Liver (tissue), 9 donors: ENCODE measurements around the gene UNC93A. TPM values are rescaled to one million over a fixed set of nuclear protein-coding genes. Genes with fewer than 3 reads are reported as not detected.
A peak's percentile ranks its signal among the peaks of the same experiment; 100 is the strongest.

Experiments
- DNase-seq: peaks from one replicate; pipeline ENCODE4 v3.0.0-alpha.2; 2017; ENCODE audit warnings: low spot score
- H3K27ac ChIP-seq, 2 donors: one replicate each; pipeline ENCODE4 v1.7.0; 2013; ENCODE audit warnings: inconsistent platforms in 2 of 2, low read length in 2 of 2, control low read depth in 1 of 2, low read depth in 1 of 2, mild to moderate bottlenecking in 1 of 2
- H3K27me3 ChIP-seq, 4 donors: one replicate each; pipeline versions ENCODE4 v1.6.1 to v1.7.0; 2013; ENCODE audit warnings: low read length in 3 of 4, inconsistent platforms in 1 of 4, mild to moderate bottlenecking in 1 of 4, moderate library complexity in 1 of 4; ENCODE audit not compliant: control insufficient read depth in 4 of 4, insufficient read depth in 4 of 4
- H3K36me3 ChIP-seq, 4 donors: one replicate each; pipeline versions ENCODE4 v1.6.1 to v1.7.0; 2013; ENCODE audit warnings: low read length in 3 of 4, mild to moderate bottlenecking in 3 of 4, low read depth in 1 of 4, moderate library complexity in 1 of 4; ENCODE audit not compliant: control insufficient read depth in 4 of 4, insufficient read depth in 3 of 4
- H3K4me1 ChIP-seq, 4 donors: one replicate each; pipeline versions ENCODE4 v1.6.1 to v1.7.0; 2013; ENCODE audit warnings: low read length in 3 of 4, mild to moderate bottlenecking in 3 of 4, moderate library complexity in 1 of 4; ENCODE audit not compliant: control insufficient read depth in 4 of 4, insufficient read depth in 4 of 4
- H3K4me3 ChIP-seq, 3 donors: one replicate each; pipeline versions ENCODE4 v1.6.1 to v1.7.0; 2013; ENCODE audit warnings: low read length in 3 of 3, control low read depth in 1 of 3, low read depth in 1 of 3, mild to moderate bottlenecking in 1 of 3
- H3K9ac ChIP-seq, 2 donors: one replicate each; pipeline ENCODE4 v1.7.0; 2013; ENCODE audit warnings: low read length in 2 of 2, mild to moderate bottlenecking in 2 of 2, moderate library complexity in 2 of 2, control low read depth in 1 of 2, low read depth in 1 of 2
- H3K9me3 ChIP-seq, 4 donors: one replicate each; pipeline versions ENCODE4 v1.6.1 to v1.7.0; 2013; ENCODE audit warnings: low read length in 3 of 4; ENCODE audit not compliant: control insufficient read depth in 4 of 4
- CTCF ChIP-seq: fragments of 150-350 bp; IDR thresholded peaks from 2 replicates; pipeline ENCODE4 v1.5.1; 2017; ENCODE audit warnings: improper control_type of control experiment, low read depth, low read length; ENCODE audit not compliant: missing input control
- EGR1 ChIP-seq, 2 donors: IDR thresholded peaks; 2 replicates each; pipeline ENCODE4 v1.6.1; 2016 to 2018; ENCODE audit warnings: antibody characterized with exemption in 2 of 2, low read depth in 2 of 2
- FOXA1 ChIP-seq: IDR thresholded peaks from 2 replicates; pipeline ENCODE4 v1.6.1; 2016; ENCODE audit warnings: antibody characterized with exemption
- FOXA2 ChIP-seq: IDR thresholded peaks from 2 replicates; pipeline ENCODE4 v1.6.1; 2016; ENCODE audit warnings: antibody characterized with exemption
- GABPA ChIP-seq, 2 donors: IDR thresholded peaks in 1 of 2; conservative IDR thresholded peaks in 1 of 2; 2 replicates each; pipeline ENCODE4 v1.6.1; 2016; ENCODE audit warnings: antibody characterized with exemption in 2 of 2, mild to moderate bottlenecking in 1 of 2, moderate library complexity in 1 of 2
- HNF4A ChIP-seq, 2 donors: conservative IDR thresholded peaks; 2 replicates each; pipeline ENCODE4 v1.6.1; 2016; ENCODE audit warnings: antibody characterized with exemption in 2 of 2, mild to moderate bottlenecking in 2 of 2
- HNF4G ChIP-seq: IDR thresholded peaks from 2 replicates; pipeline ENCODE4 v1.6.1; 2016; ENCODE audit warnings: antibody characterized with exemption
- JUND ChIP-seq, 2 donors: IDR thresholded peaks; 2 replicates each; pipeline ENCODE4 v1.6.1; 2016; ENCODE audit warnings: antibody characterized with exemption in 2 of 2
- NR2F2 ChIP-seq: IDR thresholded peaks from 2 replicates; pipeline ENCODE4 v1.6.1; 2016; ENCODE audit warnings: antibody characterized with exemption
- RAD21 ChIP-seq, 2 donors: IDR thresholded peaks; 2 replicates each; pipeline ENCODE4 v1.6.1; 2016; ENCODE audit warnings: antibody characterized with exemption in 2 of 2, mild to moderate bottlenecking in 2 of 2
- RXRA ChIP-seq, 2 donors: IDR thresholded peaks; 2 replicates each; pipeline ENCODE4 v1.6.1; 2017 to 2018; ENCODE audit warnings: antibody characterized with exemption in 2 of 2, mild to moderate bottlenecking in 1 of 2
- SP1 ChIP-seq: IDR thresholded peaks from 2 replicates; pipeline ENCODE4 v1.6.1; 2018; ENCODE audit warnings: antibody characterized with exemption, mild to moderate bottlenecking
- TAF1 ChIP-seq: conservative IDR thresholded peaks from 2 replicates; pipeline ENCODE4 v1.6.1; 2016; ENCODE audit warnings: antibody characterized with exemption, mild to moderate bottlenecking
- YY1 ChIP-seq: IDR thresholded peaks from 2 replicates; pipeline ENCODE4 v1.6.1; 2016; ENCODE audit warnings: antibody characterized with exemption, mild to moderate bottlenecking
- WGBS: extraction: QIAGEN DNeasy Blood & Tissue Kit; methylation state at CpG from one replicate; pipeline ENCODE4 v1.1.7; 2013; 5-methylcytosine and 5-hydroxymethylcytosine counted together
- polyA plus RNA-seq, 2 donors: library from polyadenylated mRNA; stranded (reverse) in 1 of 2; unstranded in 1 of 2; fragments of 200-250 nt in 1 of 2; fragments of >200 nt in 1 of 2; fragmentation: Nextera tagmentation in 1 of 2; extraction: Ambion mirVana in 1 of 2; gene quantifications; one replicate each; pipeline versions ENCODE4 v1.2.1 to v1.2.3, GENCODE V29; 2013 to 2015
- total RNA-seq, 2 donors: library from RNA; depleted of rRNA; stranded (reverse); fragments of >200 nt; gene quantifications; one replicate each; pipeline ENCODE4 v1.2.3, GENCODE V29; 2014
- TF ChIP-seq, protein P1 (sequence below): IDR thresholded peaks from 2 replicates; pipeline ENCODE4 v1.6.1; 2016; ENCODE audit warnings: antibody characterized with exemption
- TF ChIP-seq, protein P2 (sequence below): IDR thresholded peaks from 2 replicates; pipeline ENCODE4 v1.6.1; 2016; ENCODE audit warnings: antibody characterized with exemption
- donor health status: healthy.
- donor health status: healthy.
- donor health status: healthy.
- donor health status: healthy.
- donor health status: healthy.

Gene UNC93A
- total and polyA plus RNA-seq, 4 donors: 0.79 to 14.0 (median 4.6) TPM

- H3K27me3 ChIP-seq: no peaks in the 10 kb centered on the region
- H3K4me1 ChIP-seq: peaks cover 2 to 30% (median 17%) of the 10 kb centered on the region in 4 donors
- peak overlapping the region in 1 of 2 donors; percentile 9 for H3K27ac ChIP-seq
- no peak for DNase-seq
- H3K9me3 ChIP-seq: no peaks in the 10 kb centered on the region
- no peak for TF ChIP-seq FOXA2
- TF ChIP-seq GABPA (IDR thresholded peaks at IDR 0.05 in 1 of 2, conservative IDR thresholded peaks at IDR 0.05 in 1 of 2): no peak
- TF ChIP-seq HNF4A (conservative IDR thresholded peaks at IDR 0.05): no peak
- TF ChIP-seq, protein P1, sequence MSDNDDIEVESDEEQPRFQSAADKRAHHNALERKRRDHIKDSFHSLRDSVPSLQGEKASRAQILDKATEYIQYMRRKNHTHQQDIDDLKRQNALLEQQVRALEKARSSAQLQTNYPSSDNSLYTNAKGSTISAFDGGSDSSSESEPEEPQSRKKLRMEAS: no peak
- no peak for TF ChIP-seq RXRA (IDR thresholded peaks at IDR 0.05)
- no peak for TF ChIP-seq HNF4G
- no peak for TF ChIP-seq RAD21 (IDR thresholded peaks at IDR 0.05)
- TF ChIP-seq SP1: no peak
- TF ChIP-seq FOXA1: no peak
- TF ChIP-seq, protein P2, sequence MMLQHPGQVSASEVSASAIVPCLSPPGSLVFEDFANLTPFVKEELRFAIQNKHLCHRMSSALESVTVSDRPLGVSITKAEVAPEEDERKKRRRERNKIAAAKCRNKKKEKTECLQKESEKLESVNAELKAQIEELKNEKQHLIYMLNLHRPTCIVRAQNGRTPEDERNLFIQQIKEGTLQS: no peak
- TF ChIP-seq NR2F2: no peak
- no peak overlapping the region for H3K9ac ChIP-seq
- H3K4me3 ChIP-seq: no peak overlapping the region
- 83% methylated on average over 6 of the region's 6 CpGs for WGBS
- H3K36me3 ChIP-seq: no peaks in the 10 kb centered on the region
Measured at GRCh38 chr6:167292301-167293087, 1.4 kb downstream of the UNC93A start.

- H3K4me1 ChIP-seq: peaks cover 2 to 30% (median 17%) of the 10 kb centered on the region in 4 donors
- H3K27me3 ChIP-seq: no peaks in the 10 kb centered on the region
- no peak for DNase-seq
- TF ChIP-seq TAF1 (no peak), FOXA1 (no peak), EGR1 (IDR thresholded peaks at IDR 0.05; ENCODE audit: low read depth in 2 of 2) (no peak)
- TF ChIP-seq, protein P2: no peak
- H3K9ac ChIP-seq: no peak overlapping the region
- H3K36me3 ChIP-seq: no peaks in the 10 kb centered on the region
- no peaks in the 10 kb centered on the region for H3K9me3 ChIP-seq
- no peak overlapping the region for H3K27ac ChIP-seq
- H3K4me3 ChIP-seq: no peak overlapping the region
- WGBS: 77% methylated on average over 10 of the region's 10 CpGs
Measured at GRCh38 chr6:167293088-167293589, 2.0 kb downstream of the UNC93A start.

DNA sequence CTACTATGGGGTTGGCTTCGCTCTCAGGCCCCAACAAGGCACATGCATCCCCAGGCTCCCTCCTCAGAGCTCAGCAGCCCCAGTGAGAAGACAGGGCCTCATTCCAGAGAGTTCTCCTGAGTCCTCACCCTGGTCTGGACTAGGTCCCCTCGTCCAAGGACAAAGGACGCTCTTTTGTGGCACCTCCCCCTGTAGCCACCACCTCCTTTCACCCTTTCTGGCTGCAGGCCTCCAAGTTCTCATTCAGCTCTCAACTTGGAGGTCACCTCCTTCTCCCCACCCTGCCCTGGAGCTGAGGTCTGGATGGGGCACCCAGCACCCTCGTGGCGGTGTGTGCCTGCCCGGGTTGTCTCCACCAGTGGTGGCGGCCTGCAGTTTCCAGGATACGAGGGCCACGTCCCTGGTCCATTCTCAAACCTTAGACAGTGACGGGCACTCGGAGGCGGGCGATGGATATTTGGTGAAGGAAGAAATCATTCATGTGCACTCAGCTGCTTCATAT is 2.5 kb downstream of the UNC93A start:
- H3K9ac ChIP-seq: no peak overlapping the region

More for the DNA sequence above, 2.5 kb downstream of the UNC93A start:
- Histone ChIP-seq H3K4me1 (peaks cover 2 to 30% (median 17%) of the 10 kb centered on the region in 4 donors), H3K9me3 (no peaks in the 10 kb centered on the region), H3K27me3 (no peaks in the 10 kb centered on the region), H3K27ac (no peak overlapping the region), H3K4me3 (no peak overlapping the region), H3K36me3 (no peaks in the 10 kb centered on the region)
- DNase-seq: no peak
- TF ChIP-seq HNF4G: no peak
- TF ChIP-seq YY1: no peak
- no peak for TF ChIP-seq RAD21 (IDR thresholded peaks at IDR 0.05)
- TF ChIP-seq EGR1 (IDR thresholded peaks at IDR 0.05; ENCODE audit: low read depth in 2 of 2): no peak
- TF ChIP-seq CTCF: no peak
- TF ChIP-seq FOXA1: no peak
- TF ChIP-seq NR2F2: no peak
- no peak for TF ChIP-seq JUND (IDR thresholded peaks at IDR 0.05)
- WGBS: 86% methylated on average over 13 of the region's 13 CpGs
